ENCODE measurements around the gene NHSL1.

- TF ChIP-seq CTCF (IDR thresholded peaks at IDR 0.05; ENCODE audit: insufficient read depth, low read length, poor library complexity, severe bottlenecking) (no peak), EZH2phosphoT487 (conservative IDR thresholded peaks at IDR 0.05; ENCODE audit: low read length) (no peak)
These were observed 78.9 kb downstream of the NHSL1 start for GRCh38 chr6:138420356-138420755.
